BLaER1 (cell line): ENCODE data around the gene FAM171A1.

Source experiments
- H3K27ac ChIP-seq: shearing (Covaris generic); formaldehyde crosslinking; 2 replicates; pipeline ENCODE4 v1.8.1; 2022
- H3K27me3 ChIP-seq: shearing (Covaris generic); formaldehyde crosslinking; 2 replicates; pipeline ENCODE4 v1.8.1; 2022
- H3K36me3 ChIP-seq: shearing (Covaris generic); formaldehyde crosslinking; 2 replicates; pipeline ENCODE4 v1.8.1; 2022
- H3K4me1 ChIP-seq: shearing (Covaris generic); formaldehyde crosslinking; 2 replicates; pipeline ENCODE4 v1.8.1; 2022
- H3K4me2 ChIP-seq: shearing (Covaris generic); formaldehyde crosslinking; 2 replicates; pipeline ENCODE4 v1.8.1; 2022
- H3K4me3 ChIP-seq: shearing (Covaris generic); formaldehyde crosslinking; 2 replicates; pipeline ENCODE4 v1.8.1; 2022
- H3K9ac ChIP-seq: shearing (Covaris generic); formaldehyde crosslinking; 2 replicates; pipeline ENCODE4 v1.8.1; 2022
- H3K9me3 ChIP-seq: shearing (Covaris generic); formaldehyde crosslinking; 2 replicates; pipeline ENCODE4 v1.8.1; 2022
- H4K20me1 ChIP-seq: shearing (Covaris generic); formaldehyde crosslinking; 2 replicates; pipeline ENCODE4 v1.8.1; 2022
- Cebpa-rat ChIP-seq: shearing (Covaris generic); IDR thresholded peaks from 2 replicates; pipeline ENCODE4 v1.8.1; 2022

The FAM171A1 gene

GRCh38 chr10:15300697-15301096 lies 70.4 kb downstream of the FAM171A1 start:
- Histone ChIP-seq H3K4me1 (peaks cover 11% of the 10 kb centered on the region), H3K27me3 (no peaks in the 10 kb centered on the region), H4K20me1 (peaks cover 36% of the 10 kb centered on the region), H3K4me2 (no peak overlapping the region), H3K27ac (no peak overlapping the region), H3K9me3 (peaks cover 8% of the 10 kb centered on the region; the same call in 1 of the 2 replicates), H3K9ac (no peak overlapping the region), H3K36me3 (peaks cover 13% of the 10 kb centered on the region), H3K4me3 (no peak overlapping the region)
- TF ChIP-seq Cebpa-rat = no peak

DNA sequence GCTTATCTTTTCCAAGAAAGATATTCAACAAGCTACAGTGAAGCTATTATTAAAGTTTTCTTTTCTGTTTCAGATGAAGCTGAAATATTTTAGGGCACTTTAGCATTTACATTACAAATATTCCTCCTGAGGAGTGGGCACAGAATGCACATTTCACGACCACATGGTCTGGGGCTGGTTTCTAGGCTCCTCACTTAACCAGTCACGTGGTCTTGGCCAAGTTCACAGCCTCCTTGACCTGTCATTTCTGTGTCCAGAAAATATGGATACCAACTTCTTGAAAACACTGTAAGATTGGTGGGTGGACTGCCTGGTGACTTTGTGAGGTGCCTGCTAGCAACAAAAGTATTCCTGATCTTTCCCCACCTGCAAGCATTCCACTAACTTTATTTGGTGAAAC lies 70.9 kb downstream of the FAM171A1 start:
- no peak overlapping the region for H3K4me2 ChIP-seq
- no peak overlapping the region for H3K9ac ChIP-seq
- no peaks in the 10 kb centered on the region for H3K27me3 ChIP-seq
- H3K4me1 ChIP-seq = peaks cover 17% of the 10 kb centered on the region
- 0 out of 2 replicates have a peak, but pooled peaks cover 3% of the 10 kb centered on the region for H3K9me3 ChIP-seq
- peaks cover 36% of the 10 kb centered on the region for H4K20me1 ChIP-seq
- H3K36me3 ChIP-seq = peaks cover 11% of the 10 kb centered on the region
- H3K4me3 ChIP-seq = no peak overlapping the region
- no peak overlapping the region for H3K27ac ChIP-seq
- no peak for TF ChIP-seq Cebpa-rat

GRCh38 chr10:15296701-15297100 lies 74.4 kb downstream of the FAM171A1 start:
- no peak for TF ChIP-seq Cebpa-rat
- Histone ChIP-seq H3K4me3 (no peak overlapping the region), H3K36me3 (peaks cover 10% of the 10 kb centered on the region), H3K9me3 (no peaks in the 10 kb centered on the region), H4K20me1 (peaks cover 16% of the 10 kb centered on the region; the same call in 1 of the 2 replicates), H3K9ac (no peak overlapping the region), H3K27me3 (no peaks in the 10 kb centered on the region), H3K4me1 (peaks cover 31% of the 10 kb centered on the region), H3K4me2 (no peak overlapping the region), H3K27ac (no peak overlapping the region)

DNA sequence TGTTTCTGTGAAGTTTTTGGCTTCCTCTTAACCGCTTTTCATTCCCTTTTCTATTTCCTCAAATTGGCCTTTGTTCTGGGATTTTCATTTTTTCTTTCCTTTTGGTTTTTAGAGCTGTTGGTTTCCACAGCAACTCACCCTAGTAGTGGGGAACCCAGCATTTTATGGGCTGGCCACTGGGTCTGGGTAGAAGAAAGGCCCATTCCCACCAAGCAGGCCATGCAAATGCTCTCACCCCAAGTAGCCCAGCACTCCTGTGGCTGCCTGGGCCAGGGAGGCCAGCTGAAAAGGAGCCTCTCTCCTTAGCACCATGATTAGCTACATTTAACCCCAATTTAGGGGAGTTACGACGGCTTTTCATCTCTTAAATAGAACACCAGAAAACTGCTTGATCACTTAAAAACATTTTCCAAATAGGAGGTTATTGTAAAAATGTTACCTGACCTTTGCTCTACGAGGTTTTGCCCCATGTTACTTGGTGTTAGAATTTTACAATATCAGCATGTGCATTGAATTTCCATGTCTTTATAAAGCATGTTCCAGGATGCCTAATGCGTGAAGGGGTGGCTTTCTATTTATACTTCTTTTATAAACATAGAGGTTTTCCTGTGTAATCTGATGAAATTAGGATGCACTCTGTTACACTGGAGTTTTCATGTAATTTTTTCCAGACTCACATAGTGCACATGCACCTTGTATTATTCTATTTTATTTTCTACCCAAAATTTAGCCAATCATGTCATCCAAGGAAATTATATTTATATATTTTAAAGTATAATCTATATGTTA lies 75.4 kb downstream of the FAM171A1 start:
- Histone ChIP-seq H3K4me3 (no peak overlapping the region), H3K27me3 (no peaks in the 10 kb centered on the region), H3K9me3 (no peaks in the 10 kb centered on the region), H3K27ac (0 out of 2 replicates have a peak overlapping the region, but pooled peaks have one; percentile 10), H4K20me1 (peaks cover 11% of the 10 kb centered on the region; the same call in 1 of the 2 replicates), H3K4me1 (peaks cover 34% of the 10 kb centered on the region), H3K4me2 (peak overlapping the region; percentile 49), H3K9ac (no peak overlapping the region), H3K36me3 (peaks cover 10% of the 10 kb centered on the region)
- TF ChIP-seq Cebpa-rat = no peak

DNA sequence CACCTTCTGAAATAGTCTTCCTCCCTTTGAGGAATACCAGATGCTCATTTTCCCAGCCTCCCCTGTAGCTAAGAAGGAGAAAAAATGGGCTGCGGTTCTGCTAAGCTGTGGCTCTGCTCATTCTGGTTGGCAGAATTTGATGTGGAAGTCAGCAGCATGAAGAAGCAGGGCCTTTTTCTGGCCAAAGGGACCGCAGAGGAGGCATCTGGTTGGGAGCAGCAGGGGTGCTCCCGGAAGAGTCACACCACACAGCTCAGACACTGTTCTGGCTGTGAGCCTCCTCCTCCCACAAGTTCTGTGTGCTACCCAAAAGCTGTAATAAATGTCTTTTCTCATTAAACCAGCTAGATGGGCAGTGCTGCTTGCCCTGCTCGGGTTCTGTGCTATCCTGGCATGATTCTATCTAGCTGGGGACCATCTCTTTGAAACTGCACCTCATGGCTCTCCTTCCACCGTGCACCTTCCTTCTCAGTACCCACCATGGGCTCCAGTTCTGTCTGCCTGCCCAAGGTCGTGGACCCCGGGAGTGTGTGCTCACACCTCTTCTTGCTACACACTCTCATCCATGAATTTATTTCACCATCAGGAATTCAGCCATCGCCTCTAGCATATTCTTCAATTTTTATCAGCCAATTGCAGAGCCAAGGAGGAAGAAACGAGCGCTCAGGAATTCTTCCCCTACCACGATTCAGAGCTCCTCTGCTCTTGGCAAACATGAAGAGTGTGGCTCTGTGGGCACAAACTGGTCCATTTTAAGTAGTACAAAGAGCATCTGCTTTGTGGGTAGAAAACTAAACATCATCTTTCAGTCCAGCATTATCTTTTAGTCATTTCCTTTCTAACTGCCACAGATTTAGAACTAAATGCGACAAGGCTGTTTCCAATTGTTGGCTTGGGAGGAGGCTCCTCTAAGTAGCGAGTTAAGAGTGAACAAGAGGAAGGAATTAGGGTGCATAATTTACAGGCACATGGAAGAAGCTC lies 76.9 kb downstream of the FAM171A1 start:
- H3K9me3 ChIP-seq = no peaks in the 10 kb centered on the region
- no peaks in the 10 kb centered on the region for H3K27me3 ChIP-seq
- 0 out of 2 replicates have a peak overlapping the region, but pooled peaks have one; percentile 49 for H3K4me2 ChIP-seq
- peaks cover 10% of the 10 kb centered on the region for H3K36me3 ChIP-seq
- peaks cover 44% of the 10 kb centered on the region for H3K4me1 ChIP-seq
- H3K4me3 ChIP-seq = no peak overlapping the region
- 0 out of 2 replicates have a peak overlapping the region, but pooled peaks have one; percentile 22 for H3K27ac ChIP-seq
- H3K9ac ChIP-seq = no peak overlapping the region
- no peak for TF ChIP-seq Cebpa-rat
- peaks cover 17% of the 10 kb centered on the region; the same call in 1 of the 2 replicates for H4K20me1 ChIP-seq

DNA sequence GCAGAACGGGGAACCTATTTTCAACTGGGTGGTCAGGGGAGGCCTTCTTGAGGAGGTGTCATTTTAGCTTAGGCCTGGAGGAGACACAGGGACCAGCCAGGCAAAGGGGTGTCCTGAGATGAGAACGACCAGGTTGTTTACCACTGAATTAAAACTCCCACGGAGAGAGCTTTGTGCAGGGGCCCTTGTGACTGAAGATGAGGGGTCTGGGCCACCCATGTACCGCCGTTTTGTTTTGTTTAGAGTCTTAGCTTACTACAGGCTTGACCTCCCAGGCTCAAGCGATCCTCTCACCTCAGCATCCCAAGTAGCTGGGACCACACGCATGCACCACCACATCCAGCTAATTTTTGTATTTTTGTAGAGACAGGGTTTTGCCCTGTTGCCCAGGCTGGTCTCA lies 80.4 kb downstream of the FAM171A1 start:
- peak overlapping the region; percentile 39 for H3K4me2 ChIP-seq
- H3K27ac ChIP-seq = 0 out of 2 replicates have a peak overlapping the region, but pooled peaks have one; percentile 8
- H3K4me1 ChIP-seq = peaks cover 33% of the 10 kb centered on the region
- peaks cover 7% of the 10 kb centered on the region for H4K20me1 ChIP-seq
- no peak overlapping the region for H3K4me3 ChIP-seq
- no peak for TF ChIP-seq Cebpa-rat
- H3K27me3 ChIP-seq = no peaks in the 10 kb centered on the region
- H3K9me3 ChIP-seq = no peaks in the 10 kb centered on the region
- peaks cover 10% of the 10 kb centered on the region; the same call in 1 of the 2 replicates for H3K36me3 ChIP-seq
- H3K9ac ChIP-seq = no peak overlapping the region

GRCh38 chr10:15290150-15290549 lies 80.9 kb downstream of the FAM171A1 start:
- peak overlapping the region; percentile 39 for H3K4me2 ChIP-seq
- TF ChIP-seq Cebpa-rat = no peak
- 0 out of 2 replicates have a peak overlapping the region, but pooled peaks have one; percentile 8 for H3K27ac ChIP-seq
- H3K36me3 ChIP-seq = peaks cover 10% of the 10 kb centered on the region; the same call in 1 of the 2 replicates
- H3K4me1 ChIP-seq = peaks cover 27% of the 10 kb centered on the region
- H3K4me3 ChIP-seq = no peak overlapping the region
- H3K27me3 ChIP-seq = no peaks in the 10 kb centered on the region
- no peak overlapping the region for H3K9ac ChIP-seq
- peaks cover 12% of the 10 kb centered on the region for H4K20me1 ChIP-seq
- H3K9me3 ChIP-seq = no peaks in the 10 kb centered on the region

GRCh38 chr10:15280974-15281373 lies 90.1 kb downstream of the FAM171A1 start:
- no peak overlapping the region for H3K27ac ChIP-seq

GRCh38 chr10:15280462-15280861 lies 90.6 kb downstream of the FAM171A1 start:
- H3K4me1 ChIP-seq = no peaks in the 10 kb centered on the region
- H3K36me3 ChIP-seq = peaks cover 90% of the 10 kb centered on the region
- no peaks in the 10 kb centered on the region for H3K27me3 ChIP-seq
- H3K9ac ChIP-seq = no peak overlapping the region
- H3K9me3 ChIP-seq = peaks cover 4% of the 10 kb centered on the region; the same call in 1 of the 2 replicates
- no peak overlapping the region for H3K27ac ChIP-seq
- no peak overlapping the region for H3K4me2 ChIP-seq
- peaks cover 5% of the 10 kb centered on the region for H4K20me1 ChIP-seq
- H3K4me3 ChIP-seq = no peak overlapping the region
- TF ChIP-seq Cebpa-rat = no peak

More at GRCh38 chr10:15280974-15281373, 90.1 kb downstream of the FAM171A1 start:
- Histone ChIP-seq H3K4me3 (no peak overlapping the region), H3K27me3 (no peaks in the 10 kb centered on the region), H3K4me2 (no peak overlapping the region), H3K36me3 (peaks cover 85% of the 10 kb centered on the region), H3K4me1 (no peaks in the 10 kb centered on the region), H4K20me1 (peaks cover 8% of the 10 kb centered on the region), H3K9ac (no peak overlapping the region), H3K9me3 (no peaks in the 10 kb centered on the region)
- no peak for TF ChIP-seq Cebpa-rat
